GM21515 (cell line): ENCODE measurements around the gene MORN1.
"Not testable (repeated sequence)": the region's sequence is repeated elsewhere in the genome, so short reads cannot be mapped to it uniquely, and the experiment has no call there.

Experiments used
- ATAC-seq: cut with Tn5 transposase; IDR thresholded peaks from one replicate; pipeline ENCODE4 v1.9.1; 2021; ENCODE audit not compliant: unreplicated experiment

MORN1 gene

GRCh38 chr1:2341706-2342383 lies 49.5 kb downstream of the MORN1 start:
- ATAC-seq, result no peak

DNA sequence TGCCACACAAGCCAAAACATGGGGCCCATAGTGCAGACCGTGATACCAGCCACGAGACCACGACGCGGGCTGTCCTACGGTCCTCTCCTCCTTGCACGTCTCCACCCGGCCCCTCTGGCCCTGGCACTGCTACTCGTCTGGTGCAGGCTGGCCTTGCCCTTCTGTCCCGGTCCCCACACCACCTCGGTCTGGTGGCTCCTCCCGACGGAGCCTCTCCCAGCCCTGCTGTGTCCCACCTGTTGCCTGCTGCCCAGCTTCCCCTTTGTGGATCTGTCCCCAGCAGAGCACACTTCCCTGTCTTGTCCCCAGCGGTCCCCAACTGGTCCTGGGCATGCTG lies 50.5 kb downstream of the MORN1 start:
- no peak for ATAC-seq

- ATAC-seq, result no peak
Observed at GRCh38 chr1:2340086-2340917, 51.1 kb downstream of the MORN1 start.

GRCh38 chr1:2339206-2340085 lies 51.9 kb downstream of the MORN1 start:
- no peak for ATAC-seq

GRCh38 chr1:2337501-2337900 lies 53.9 kb downstream of the MORN1 start:
- no peak for ATAC-seq

- no peak for ATAC-seq
Observed at GRCh38 chr1:2337081-2337480, 54.3 kb downstream of the MORN1 start.

DNA sequence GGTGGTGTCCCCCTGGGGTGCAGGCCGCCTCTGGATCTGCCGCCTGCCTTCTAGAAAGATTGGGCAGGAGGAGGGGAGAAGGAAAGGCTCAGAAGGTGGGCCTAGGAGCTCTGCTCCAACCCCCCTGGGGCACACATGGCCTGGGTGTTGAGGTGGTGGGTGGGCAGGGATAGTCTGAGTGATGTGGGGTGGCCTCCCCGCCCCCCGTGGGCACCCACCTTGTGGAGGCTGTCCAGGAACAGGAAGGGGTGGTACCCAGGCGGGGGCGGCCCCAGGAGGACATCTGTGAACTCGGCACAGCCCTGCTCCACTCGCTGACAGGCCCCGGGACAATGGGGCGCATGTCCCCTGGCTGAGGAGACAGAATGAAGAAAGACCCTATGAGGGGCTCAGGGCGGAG lies 54.9 kb downstream of the MORN1 start:
- no peak for ATAC-seq

DNA sequence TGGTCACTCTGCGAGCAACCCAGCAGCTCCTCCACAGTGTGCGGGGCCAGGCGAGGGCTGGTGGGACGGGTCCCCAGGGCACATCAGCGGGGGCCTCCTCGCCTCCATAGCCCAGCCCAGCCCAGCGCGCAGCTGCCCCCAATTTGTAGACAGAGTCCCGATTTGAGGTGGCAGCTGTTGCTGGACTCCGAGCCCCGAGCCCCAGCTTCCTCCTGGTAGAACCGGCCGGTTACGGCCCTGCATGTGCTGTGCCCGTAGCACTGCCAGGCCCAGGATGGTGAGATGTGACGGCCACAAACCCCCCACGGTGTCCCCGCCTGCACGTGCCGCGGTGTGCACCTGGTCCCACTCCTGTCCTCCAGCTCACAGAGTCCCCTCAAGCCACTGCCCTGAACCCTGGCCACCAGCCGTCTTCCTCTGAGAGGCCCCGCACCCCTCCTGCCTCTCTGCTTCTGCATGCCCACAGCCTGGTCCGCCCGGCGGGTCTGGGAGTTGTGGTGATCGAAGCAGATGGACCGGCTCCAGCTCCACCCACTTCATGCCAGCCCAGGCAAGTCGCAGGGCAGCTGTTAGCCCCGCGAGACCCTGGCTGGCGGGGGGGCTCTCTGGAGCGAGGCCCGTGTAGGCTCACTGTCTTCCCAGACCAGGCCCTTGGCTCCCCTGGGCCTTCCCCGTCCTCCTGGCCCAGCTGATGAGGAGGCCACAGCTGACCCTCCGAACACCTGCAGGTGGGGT lies 55.5 kb downstream of the MORN1 start:
- ATAC-seq, result no peak

DNA sequence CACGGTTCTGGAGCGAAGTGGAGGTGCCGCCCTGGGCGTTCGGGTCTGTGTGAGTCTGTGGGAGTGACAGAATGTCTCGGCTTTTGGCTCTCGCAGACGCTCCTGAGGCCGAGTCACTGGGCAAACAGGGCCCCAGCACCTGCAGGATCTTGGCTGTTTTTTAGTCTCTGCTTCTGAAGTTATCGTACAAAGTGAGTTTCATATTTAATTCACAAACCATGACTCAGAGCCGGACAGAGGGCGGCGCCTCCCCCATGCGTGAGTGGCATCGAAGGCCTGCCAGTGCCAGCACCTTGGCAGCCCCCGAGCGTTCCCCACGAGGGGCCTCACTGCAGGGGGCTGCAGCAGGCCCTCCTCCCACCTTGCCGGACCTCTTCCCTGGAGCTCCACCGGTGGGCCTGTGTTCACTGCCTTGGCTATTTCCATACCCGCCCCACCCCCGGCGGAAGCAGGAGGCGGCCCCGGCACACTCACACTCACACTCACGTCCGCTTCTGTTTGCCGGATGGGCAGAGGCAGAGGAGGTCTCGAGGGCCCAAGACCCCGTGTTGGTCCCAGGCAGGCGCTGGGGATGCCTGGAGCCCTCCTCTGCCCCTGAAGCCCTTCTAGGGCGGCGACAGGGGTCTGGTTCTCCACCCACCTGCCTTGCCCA lies 56.3 kb downstream of the MORN1 start:
- ATAC-seq, result no peak

DNA sequence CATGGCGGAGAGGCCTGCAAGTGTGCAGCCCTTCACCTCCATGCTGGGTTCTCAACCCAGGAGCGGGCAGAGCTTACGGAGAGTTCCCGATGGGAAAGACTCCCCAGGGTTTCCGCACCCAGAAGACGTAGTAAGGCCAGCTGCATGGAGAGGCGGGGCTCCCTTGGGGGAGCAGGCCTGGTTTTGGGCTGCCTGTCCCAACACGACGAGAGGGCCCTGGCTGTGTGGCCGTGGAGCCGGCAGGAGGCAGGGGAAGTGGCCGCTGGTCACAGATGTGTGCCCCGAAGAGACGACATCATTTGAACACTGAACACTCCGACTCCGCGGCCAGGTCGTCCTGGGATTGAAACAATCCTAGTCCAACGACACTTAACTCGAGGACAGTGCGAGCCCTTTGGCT lies 57.0 kb downstream of the MORN1 start:
- ATAC-seq, result no peak

GRCh38 chr1:2331580-2331979 lies 59.8 kb downstream of the MORN1 start:
- not testable (repeated sequence) for ATAC-seq

DNA sequence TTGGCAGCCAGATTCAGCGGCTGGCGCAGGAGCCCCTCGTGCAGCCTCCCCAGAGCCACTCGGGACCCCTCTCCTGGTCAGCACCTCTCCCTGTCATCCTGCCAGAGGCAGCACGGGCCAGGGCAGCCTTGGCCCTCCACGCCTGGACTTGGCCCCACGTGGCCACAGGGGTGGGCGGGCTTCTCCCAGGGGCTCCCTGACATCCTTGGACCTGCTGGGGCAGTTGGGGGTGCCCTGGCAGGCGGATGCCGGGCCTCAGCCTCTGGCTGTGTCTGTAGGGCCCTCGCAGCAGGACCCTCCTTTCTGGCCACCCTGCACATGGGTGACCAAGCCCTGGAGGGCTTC lies 60.2 kb downstream of the MORN1 start:
- ATAC-seq, result no peak

DNA sequence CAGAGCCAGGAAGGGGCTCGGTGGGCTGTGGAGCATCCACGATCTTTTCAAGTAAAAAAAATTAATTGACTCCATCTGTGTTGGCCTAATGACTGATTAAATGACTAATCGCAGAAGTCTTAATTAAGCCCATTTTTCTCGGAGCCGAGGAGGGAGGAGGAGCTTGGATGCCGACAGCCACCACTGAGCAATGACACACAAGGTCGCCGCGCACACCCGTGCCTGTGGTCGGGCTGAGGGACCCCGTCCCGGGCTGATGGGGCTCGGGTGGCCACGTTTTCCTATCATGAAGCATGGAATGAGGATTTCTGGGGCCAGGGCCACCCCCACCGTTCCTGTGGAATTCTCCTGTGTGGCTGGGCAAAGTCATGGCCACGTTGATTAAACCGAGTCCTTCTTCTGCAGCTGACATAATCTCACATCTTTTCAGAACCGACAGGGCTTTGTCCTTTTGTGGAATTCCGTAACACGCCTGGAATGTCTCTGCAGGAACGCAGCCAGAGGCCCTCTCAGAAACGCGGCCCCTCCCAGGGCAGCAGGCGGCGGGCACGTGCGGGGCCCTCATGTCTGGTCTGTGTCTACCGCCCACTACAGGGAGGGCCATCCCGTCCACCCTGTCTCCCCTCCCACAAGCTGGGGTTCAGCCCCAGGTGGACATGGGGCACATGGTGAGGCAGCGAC lies 60.7 kb downstream of the MORN1 start:
- ATAC-seq, result no peak

DNA sequence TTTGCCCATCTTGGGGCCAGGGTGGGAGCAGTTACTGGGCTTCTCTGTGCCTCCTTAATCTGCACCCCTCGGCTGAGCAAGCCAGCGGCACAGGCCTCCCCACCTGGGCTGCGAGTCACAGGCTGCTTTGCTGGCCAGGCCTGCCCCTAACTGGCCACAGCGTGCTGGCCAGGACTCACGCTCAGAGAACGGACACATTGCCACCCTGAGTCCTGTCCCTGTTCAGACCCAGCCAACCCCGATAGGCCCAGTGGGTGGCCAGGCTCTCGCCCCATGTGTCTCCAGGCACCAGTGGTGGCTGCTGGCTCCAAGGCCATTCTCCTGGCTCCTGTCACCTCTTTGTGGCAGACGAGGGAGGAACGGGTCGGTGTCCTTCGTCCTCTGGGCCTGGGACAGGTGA lies 61.3 kb downstream of the MORN1 start:
- ATAC-seq, result no peak

DNA sequence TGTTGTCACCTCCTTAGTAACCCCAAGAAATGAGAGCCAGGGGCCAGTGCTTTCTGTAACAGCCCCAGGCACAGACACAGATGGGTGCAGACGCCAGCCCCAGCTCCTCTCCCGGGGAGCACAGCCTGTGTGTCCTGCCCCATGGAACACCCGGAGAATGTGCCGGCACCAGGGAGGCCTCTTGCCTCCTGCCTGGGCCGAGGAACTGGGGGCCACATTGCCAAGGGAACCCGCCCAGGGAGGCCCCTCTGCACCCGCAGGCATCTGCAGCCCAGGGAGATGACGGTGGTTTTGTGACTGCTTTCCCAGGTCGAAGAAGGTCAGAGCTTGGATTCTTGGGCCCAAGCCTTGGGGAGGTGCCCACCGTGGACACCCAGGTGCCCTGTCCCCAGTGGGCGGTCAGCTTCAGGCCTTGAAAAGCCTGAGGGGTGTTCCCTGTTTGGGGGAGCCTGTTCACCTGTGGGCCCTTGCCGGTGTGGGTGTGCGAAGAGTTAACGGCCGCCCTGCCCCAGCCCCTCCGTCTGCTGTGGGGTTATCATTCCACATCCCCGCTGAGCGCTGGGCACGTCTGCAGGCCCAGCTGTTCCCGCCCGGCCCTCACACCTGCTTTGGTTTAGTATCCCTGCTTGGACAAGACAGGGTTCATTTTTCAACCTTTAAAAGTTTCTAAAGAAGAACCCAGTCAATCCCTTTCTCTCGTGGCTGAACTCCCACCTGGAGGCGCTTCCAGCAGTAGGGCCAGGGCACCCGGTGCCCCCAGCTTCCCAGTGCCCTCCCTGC lies 62.5 kb downstream of the MORN1 start:
- no peak for ATAC-seq

- ATAC-seq, result no peak
Observed at GRCh38 chr1:2327841-2328240, 63.5 kb downstream of the MORN1 start.

GRCh38 chr1:2327162-2327561 lies 64.2 kb downstream of the MORN1 start:
- ATAC-seq, result not testable (repeated sequence)

- no peak for ATAC-seq
Observed at GRCh38 chr1:2326524-2326923, 64.8 kb downstream of the MORN1 start.
